NCI-H128 (cell line): ENCODE measurements around the gene ZSCAN16.

Experiments
- DNase-seq: peaks from one replicate; lab custom pipeline; 2025; ENCODE audit not compliant: unreplicated experiment; lab: John Stamatoyannopoulos, UW

The ZSCAN16 gene

DNA sequence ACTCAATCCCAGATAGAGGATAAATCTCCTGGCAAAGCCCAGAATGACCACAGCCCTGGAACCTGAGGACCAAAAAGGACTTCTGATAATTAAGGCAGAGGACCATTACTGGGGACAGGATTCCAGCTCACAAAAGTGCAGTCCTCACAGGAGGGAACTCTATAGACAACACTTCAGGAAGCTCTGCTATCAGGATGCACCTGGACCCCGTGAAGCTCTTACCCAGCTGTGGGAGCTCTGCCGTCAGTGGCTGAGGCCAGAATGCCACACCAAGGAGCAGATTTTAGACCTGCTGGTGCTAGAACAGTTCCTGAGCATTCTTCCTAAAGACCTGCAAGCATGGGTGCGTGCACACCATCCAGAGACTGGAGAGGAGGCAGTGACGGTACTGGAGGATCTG, 992 bp downstream of the ZSCAN16 start:
- no peak for DNase-seq

GRCh38 chr6:28134015-28134414, 9.6 kb downstream of the ZSCAN16 start:
- peak; percentile 2 for DNase-seq

- no peak for DNase-seq
Measured at GRCh38 chr6:28134716-28135115, 10.3 kb downstream of the ZSCAN16 start.

- DNase-seq: no peak
Measured at GRCh38 chr6:28135393-28135792, 11.0 kb downstream of the ZSCAN16 start.

- DNase-seq: peak; percentile 84
Measured at GRCh38 chr6:28136585-28137504, 12.4 kb downstream of the ZSCAN16 start.

GRCh38 chr6:28137505-28137981, 13.1 kb downstream of the ZSCAN16 start:
- no peak for DNase-seq

- DNase-seq: no peak
Measured at GRCh38 chr6:28139860-28140543, 15.6 kb downstream of the ZSCAN16 start.

DNA sequence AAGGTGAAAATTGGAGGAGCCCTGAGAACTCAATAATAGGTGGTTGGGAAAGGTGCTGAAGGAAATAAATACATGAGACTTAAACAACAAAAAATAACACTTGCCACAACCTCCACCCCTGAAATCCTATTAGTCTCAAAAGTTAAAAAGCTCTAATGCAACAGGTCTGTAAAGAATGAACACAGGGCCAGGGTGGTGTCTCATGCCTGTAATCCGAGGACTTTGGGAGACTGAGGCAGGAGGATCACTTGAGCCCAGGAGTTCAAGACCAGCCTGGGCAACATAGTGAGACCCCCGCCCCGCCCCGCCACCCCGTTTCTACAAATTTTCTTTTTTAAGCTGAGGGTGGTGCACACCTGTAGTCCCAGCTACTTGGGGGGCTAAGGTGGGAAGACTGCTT, 16.2 kb downstream of the ZSCAN16 start:
- DNase-seq: no peak

DNA sequence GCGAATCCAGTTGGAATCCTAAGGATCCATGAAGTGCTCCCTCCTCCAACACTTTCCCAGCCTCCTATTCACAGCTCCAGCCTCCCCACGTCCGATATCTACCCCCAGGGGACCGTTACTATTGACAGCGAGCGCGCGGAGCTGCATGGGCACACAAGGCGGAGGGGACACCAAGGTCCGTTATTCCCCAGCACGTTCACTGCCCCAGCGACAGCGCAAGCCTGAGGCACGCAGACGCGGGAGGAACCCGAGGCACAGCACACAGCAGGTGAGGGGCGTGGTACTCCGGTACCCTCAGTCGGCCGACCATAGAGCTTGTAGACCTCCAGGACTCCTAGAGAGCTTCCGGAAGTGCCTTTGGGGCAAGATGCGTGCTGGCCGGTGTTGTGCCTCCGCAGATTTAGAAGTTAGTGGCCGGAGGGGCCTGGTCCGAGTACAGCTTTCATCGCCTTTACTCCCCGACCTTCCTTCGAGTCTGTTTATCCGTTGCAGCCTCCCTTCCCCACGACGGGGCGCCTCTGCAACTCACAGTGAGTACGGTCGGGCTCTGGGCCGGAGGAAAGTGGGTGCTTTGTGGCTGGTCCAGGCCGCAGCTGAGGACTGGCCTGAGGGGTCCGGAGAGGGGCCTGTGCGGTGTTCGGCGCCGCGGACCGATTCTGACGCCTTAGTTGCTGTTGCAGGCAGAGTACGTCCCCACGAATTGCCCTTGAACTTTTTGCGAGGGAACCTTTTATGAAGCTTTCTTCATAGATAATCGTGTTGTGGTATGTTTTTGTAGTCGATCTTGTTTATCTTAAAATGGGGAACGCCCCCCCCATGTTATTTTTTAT, 17.3 kb downstream of the ZSCAN16 start, which contains the start of gene ZKSCAN8:
ZKSCAN8 (plus strand) TSS at position 384 of the 830 bp plus-strand sequence. CDS start 6,525 bp downstream, outside the sequence.
- peak; percentile 88 for DNase-seq

DNA sequence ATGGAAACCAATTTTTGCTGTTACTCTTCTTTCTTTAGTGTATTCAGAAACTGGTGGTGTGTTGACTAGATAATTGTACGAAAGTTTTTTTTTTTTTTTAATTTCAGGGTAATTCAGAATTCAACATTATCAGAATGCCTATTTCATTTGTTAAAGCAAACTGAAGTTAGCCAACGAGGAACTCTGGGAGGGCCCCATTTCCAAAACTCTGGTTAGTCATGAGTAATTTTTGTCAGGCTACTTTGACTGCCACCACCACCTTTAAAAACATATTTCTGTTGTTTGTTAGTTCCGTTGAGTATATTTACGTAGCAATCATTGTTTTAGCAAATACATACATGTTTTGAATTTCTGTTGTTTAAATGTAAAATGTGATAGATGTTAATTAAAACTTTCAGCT, 18.0 kb downstream of the ZSCAN16 start:
- no peak for DNase-seq

DNA sequence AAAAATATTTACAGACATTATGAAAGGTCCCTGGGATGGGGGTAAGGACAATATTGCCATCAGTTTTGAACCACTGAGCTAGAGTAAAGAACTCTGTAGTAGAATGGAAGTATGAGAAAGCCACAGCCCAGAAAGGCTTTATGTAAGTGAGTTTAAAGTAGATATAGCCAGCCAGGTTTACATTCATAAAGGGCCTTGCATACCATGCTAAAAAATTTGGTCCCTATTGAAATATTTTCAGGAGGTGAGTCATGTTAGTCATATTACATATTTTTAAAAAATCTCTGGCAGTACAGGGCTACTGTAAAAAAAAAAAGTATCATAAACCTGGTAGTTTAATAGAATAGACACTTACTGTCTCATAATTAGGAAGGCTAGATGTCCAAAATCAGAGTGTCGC, 20.8 kb downstream of the ZSCAN16 start:
- DNase-seq: no peak

GRCh38 chr6:28152531-28152930, 28.1 kb downstream of the ZSCAN16 start:
- no peak for DNase-seq

DNA sequence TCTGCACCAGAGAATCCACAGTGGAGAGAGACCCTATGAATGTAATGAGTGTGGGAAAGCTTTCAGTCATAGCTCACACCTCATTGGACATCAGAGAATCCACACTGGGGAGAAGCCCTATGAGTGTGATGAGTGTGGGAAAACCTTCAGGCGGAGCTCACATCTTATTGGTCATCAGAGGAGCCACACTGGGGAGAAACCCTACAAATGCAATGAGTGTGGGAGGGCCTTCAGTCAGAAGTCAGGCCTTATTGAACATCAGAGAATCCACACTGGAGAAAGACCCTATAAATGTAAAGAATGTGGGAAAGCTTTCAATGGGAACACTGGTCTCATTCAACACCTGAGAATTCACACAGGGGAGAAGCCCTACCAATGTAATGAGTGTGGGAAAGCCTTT, 29.1 kb downstream of the ZSCAN16 start:
- no peak for DNase-seq

GRCh38 chr6:28154357-28154756, 29.9 kb downstream of the ZSCAN16 start:
- DNase-seq: no peak

- no peak for DNase-seq
Measured at GRCh38 chr6:28158318-28158717, 33.9 kb downstream of the ZSCAN16 start.

DNA sequence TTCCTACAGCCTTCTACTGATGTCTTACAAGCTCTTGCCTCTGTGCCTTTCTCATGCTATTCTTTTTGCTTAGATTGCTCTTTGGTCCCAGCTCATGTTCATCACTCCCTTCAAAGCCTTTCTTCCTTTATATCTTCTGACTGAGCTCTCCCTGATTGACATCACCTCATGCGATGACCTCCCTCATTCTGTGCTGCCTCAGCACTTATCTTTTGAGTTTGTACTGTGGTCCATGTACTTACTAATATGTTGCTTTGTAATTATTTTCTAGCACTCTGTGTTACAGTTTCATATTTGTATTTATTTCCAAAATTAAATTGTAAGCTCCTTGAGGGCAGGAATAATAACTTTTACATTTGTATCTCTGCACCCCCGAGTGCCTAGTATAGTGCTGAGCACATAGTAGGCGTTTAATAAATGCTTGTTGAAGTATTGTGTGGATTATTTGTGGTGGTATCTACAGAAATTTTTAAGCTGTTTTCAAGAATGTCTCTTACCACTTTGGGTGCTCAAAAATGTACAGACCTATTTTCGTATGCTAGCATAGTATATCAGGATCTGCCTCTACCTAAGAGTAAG, 34.7 kb downstream of the ZSCAN16 start:
- DNase-seq: no peak

DNA sequence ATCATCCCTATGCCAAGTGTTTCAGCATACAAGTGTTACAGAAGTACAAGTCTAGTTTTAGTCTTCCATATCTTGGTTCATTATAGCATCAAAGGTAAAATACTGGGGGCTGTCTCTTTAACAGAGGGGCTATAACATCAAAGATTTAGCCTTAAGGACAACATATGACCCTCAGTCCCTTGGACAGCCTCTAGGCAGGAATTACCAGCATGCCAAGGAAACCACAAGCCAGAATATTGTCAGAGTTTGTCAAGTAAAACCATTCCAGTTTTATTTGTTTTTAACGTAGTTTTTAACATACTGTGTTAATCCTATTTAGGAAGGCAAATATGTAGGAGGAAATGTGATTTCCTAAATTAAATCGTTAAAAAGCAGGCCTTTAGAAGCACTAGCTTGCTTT, 35.8 kb downstream of the ZSCAN16 start:
- no peak for DNase-seq

GRCh38 chr6:28161410-28162079, 37.1 kb downstream of the ZSCAN16 start:
- DNase-seq: peak; percentile 6

DNA sequence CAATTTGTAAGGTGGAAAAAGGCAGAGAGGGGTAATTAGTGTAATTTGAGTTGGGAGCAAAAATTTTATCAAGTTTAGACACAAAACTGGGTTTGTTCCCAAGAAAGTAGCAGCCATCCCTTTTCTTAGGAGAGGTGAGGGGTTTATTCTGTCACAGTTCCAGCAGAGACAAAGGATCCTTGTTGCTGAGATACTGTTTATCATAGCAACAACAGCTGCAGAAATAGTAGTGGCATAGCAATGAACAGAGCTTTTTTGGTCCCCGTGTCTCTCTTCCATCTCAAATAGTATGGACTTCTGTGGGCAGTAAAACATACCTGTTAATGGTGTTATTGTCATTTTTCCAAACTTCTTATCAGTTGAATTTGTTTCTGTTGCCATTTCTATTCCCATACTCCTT, 41.2 kb downstream of the ZSCAN16 start:
- DNase-seq: no peak

GRCh38 chr6:28167068-28167467, 42.7 kb downstream of the ZSCAN16 start:
- DNase-seq: no peak
